Endodermal cell (in vitro differentiated cells): ENCODE data around the gene SNAI1. TPM values are rescaled to one million over a fixed set of nuclear protein-coding genes. Genes with fewer than 3 reads are reported as not detected.
"Not testable (repeated sequence)": the region's sequence is repeated elsewhere in the genome, so short reads cannot be mapped to it uniquely, and the experiment has no call there.

ENCODE experiments used
- DNase-seq: peaks from one replicate; pipeline ENCODE4 v3.0.0-alpha.2; 2017
- H3K27ac ChIP-seq: 2 replicates; pipeline ENCODE4 v1.5.1; 2013; ENCODE audit warnings: mild to moderate bottlenecking, low read depth, low read length, moderate library complexity
- H3K27me3 ChIP-seq: 2 replicates; pipeline ENCODE4 v1.6.1; 2013; ENCODE audit warnings: mild to moderate bottlenecking, low read length, moderate library complexity; ENCODE audit not compliant: insufficient read depth, control insufficient read depth, poor library complexity, severe bottlenecking
- H3K36me3 ChIP-seq: 2 replicates; pipeline ENCODE4 v1.7.0; 2013; ENCODE audit warnings: mild to moderate bottlenecking, low read length, moderate library complexity; ENCODE audit not compliant: control insufficient read depth, insufficient read depth
- H3K4me1 ChIP-seq: one replicate; pipeline ENCODE4 v1.7.0; 2013; ENCODE audit warnings: low read length; ENCODE audit not compliant: control insufficient read depth, insufficient read depth
- H3K4me3 ChIP-seq: 2 replicates; pipeline ENCODE4 v1.5.1; 2013; ENCODE audit warnings: mild to moderate bottlenecking, low read length, moderate library complexity
- H3K9ac ChIP-seq: 2 replicates; pipeline ENCODE4 v1.6.1; 2013; ENCODE audit warnings: mild to moderate bottlenecking, low read length, moderate library complexity; ENCODE audit not compliant: poor library complexity, severe bottlenecking; ENCODE audit errors: extremely low read depth
- H3K9me3 ChIP-seq: 2 replicates; pipeline ENCODE4 v1.6.1; 2013; ENCODE audit warnings: mild to moderate bottlenecking, low read length, moderate library complexity; ENCODE audit not compliant: control insufficient read depth
- H3K27ac Mint-ChIP-seq: 2 replicates; pipeline ENCODE4 v1.8.0; 2020; ENCODE audit warnings: mixed read lengths
- H3K27me3 Mint-ChIP-seq: 2 replicates; pipeline ENCODE4 v1.8.0; 2021; ENCODE audit warnings: mild to moderate bottlenecking, mixed read lengths; ENCODE audit not compliant: insufficient read depth
- H3K36me3 Mint-ChIP-seq: 2 replicates; pipeline ENCODE4 v1.8.0; 2020; ENCODE audit warnings: low read depth, mixed read lengths
- H3K4me1 Mint-ChIP-seq: 2 replicates; pipeline ENCODE4 v1.8.0; 2020; ENCODE audit warnings: mixed read lengths
- H3K4me3 Mint-ChIP-seq: 2 replicates; pipeline ENCODE4 v1.8.0; 2020; ENCODE audit warnings: mild to moderate bottlenecking, moderate library complexity, mixed read lengths
- H3K9me3 Mint-ChIP-seq: 2 replicates; pipeline ENCODE4 v1.8.0; 2020; ENCODE audit warnings: mild to moderate bottlenecking, mixed read lengths
- WGBS, 2 experiments: methylation state at CpG; one replicate each; pipeline versions ENCODE4 v1.1.5 to v1.1.7; 2013; ENCODE audit warnings: missing lambda C conversion rate in 2 of 2, mixed read lengths in 1 of 2; ENCODE audit not compliant: insufficient coverage in 1 of 2, insufficient read length in 1 of 2; 5-methylcytosine and 5-hydroxymethylcytosine counted together
- total RNA-seq, 2 donors: library from RNA; stranded (reverse); fragmentation: NEBNext Ultra II Directional in 1 of 2; extraction: Animal tissue kit (Norgen Biotek cat#: 25700) in 1 of 2; gene quantifications; 2 replicates in 1 of 2; 3 replicates in 1 of 2; pipeline ENCODE4 v1.2.1, GENCODE V29; 2021
- TF ChIP-seq, protein P1 (sequence below): fragments of 200-600 bp; sonication (generic); conservative IDR thresholded peaks from 2 replicates; pipeline ENCODE4 v1.5.0; 2021; ENCODE audit warnings: antibody characterized with exemption, mild to moderate bottlenecking

SNAI1 gene
- total RNA-seq, 2 donors from 2014 or later: 10.6 to 13.1 TPM

DNA sequence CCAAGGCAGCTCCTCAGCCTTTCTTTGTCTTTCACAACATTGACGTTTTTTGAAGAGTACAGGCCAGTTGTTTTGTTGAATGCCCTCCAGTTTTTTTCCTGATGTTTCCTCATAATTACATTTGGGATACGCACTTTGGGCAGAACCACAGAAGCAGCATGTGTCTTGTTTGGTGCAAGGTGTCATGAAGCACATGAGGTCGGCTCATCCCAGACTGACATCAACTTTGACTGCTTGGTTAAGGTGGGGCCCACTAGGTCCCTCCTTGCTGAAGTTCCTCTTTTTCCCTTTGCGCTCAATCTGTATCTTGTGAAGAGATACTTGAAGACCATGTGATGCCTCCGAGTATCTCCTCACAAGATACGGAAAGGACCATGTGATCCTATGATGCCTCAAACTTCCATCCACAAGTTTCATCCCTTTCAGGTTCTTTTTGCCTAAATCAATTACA, 10.5 kb downstream of the SNAI1 start:
- H3K9me3 Mint-ChIP-seq: no peaks in the 10 kb centered on the region

DNA sequence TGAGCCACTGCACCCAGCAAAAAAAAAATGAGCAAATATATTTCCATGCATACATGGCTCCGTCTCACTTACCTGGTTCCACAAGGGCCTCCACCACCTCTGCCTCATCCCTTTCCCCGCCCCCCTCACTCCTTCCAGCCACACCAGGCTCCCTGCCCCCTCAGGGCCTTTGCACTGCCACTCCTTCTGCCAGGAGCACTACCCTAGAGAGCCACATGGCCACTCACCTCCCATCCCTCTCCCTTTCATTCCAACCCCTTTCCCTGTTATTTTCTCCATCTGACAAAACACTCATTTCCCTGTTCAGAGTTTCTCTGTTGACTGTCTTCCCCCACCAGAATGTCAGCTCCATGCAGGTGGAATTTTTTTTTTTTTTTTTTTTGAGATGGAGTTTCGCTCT, 12.8 kb downstream of the SNAI1 start:
- Histone ChIP-seq H3K36me3 (no peaks in the 10 kb centered on the region), H3K4me1 (peaks cover 5% of the 10 kb centered on the region), H3K27me3 (no peaks in the 10 kb centered on the region), H3K9ac (no peak overlapping the region), H3K4me3 (no peak overlapping the region), H3K9me3 (no peaks in the 10 kb centered on the region), H3K27ac (no peak overlapping the region)
- Mint-ChIP-seq H3K27me3 (no peaks in the 10 kb centered on the region), H3K4me3 (no peak overlapping the region), H3K4me1 (peaks cover 10% of the 10 kb centered on the region), H3K9me3 (no peaks in the 10 kb centered on the region), H3K36me3 (no peaks in the 10 kb centered on the region), H3K27ac (no peak overlapping the region)
- 90 to 91% methylated on average over 2 to 3 of the region's 3 CpGs for WGBS, 2 experiments
- DNase-seq: no peak
- TF ChIP-seq, protein P1, sequence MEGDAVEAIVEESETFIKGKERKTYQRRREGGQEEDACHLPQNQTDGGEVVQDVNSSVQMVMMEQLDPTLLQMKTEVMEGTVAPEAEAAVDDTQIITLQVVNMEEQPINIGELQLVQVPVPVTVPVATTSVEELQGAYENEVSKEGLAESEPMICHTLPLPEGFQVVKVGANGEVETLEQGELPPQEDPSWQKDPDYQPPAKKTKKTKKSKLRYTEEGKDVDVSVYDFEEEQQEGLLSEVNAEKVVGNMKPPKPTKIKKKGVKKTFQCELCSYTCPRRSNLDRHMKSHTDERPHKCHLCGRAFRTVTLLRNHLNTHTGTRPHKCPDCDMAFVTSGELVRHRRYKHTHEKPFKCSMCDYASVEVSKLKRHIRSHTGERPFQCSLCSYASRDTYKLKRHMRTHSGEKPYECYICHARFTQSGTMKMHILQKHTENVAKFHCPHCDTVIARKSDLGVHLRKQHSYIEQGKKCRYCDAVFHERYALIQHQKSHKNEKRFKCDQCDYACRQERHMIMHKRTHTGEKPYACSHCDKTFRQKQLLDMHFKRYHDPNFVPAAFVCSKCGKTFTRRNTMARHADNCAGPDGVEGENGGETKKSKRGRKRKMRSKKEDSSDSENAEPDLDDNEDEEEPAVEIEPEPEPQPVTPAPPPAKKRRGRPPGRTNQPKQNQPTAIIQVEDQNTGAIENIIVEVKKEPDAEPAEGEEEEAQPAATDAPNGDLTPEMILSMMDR: no peak

More for the DNA sequence above, 10.5 kb downstream of the SNAI1 start:
- no peak overlapping the region for H3K9ac ChIP-seq
- Mint-ChIP-seq H3K27me3 (no peaks in the 10 kb centered on the region), H3K4me3 (no peak overlapping the region), H3K36me3 (peaks cover 6% of the 10 kb centered on the region), H3K27ac (no peak overlapping the region), H3K4me1 (peaks cover 29% of the 10 kb centered on the region)
- DNase-seq: no peak
- H3K4me3 ChIP-seq: no peak overlapping the region
- WGBS, 2 experiments: 78 to 81% methylated on average over 6 of the region's 6 CpGs
- H3K9me3 ChIP-seq: no peaks in the 10 kb centered on the region
- TF ChIP-seq, protein P1: no peak
- H3K27me3 ChIP-seq: no peaks in the 10 kb centered on the region
- H3K4me1 ChIP-seq: peaks cover 8% of the 10 kb centered on the region
- peaks cover 8% of the 10 kb centered on the region for H3K36me3 ChIP-seq
- H3K27ac ChIP-seq: no peak overlapping the region

DNA sequence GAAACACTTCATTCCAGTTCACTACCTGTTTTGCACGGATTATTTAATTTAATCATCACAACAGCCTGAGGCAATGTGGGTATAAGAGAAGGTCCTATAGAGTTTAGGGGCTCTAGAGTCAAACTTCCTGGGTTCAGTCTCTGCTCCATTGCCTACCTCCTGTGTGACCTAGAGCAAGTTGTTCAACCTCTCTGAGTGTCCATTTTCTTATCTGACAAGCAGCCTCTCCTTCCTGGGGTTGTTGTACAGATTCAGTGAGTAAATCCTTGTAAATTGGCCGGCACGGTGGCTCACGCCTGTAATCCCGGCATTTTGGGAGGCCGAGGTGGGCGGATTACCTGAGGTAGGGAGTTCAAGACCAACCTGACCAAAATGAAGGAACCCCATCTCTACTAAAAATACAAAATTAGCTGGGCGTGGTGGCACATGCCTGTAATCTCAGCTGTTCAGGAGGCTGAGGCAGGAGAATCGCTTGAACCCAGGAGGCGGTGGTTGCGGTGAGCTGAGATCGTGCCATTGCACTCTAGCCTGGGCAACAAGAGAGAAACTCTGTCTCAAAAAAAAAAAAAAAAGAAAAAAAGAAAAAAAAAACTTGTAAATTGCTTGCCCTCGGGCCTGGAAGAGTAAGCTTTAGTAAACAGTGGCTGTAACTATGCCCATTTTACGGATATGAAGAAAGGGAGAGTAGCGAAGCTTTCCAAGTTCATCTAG, 15.9 kb downstream of the SNAI1 start:
- not testable (repeated sequence) for H3K9me3 Mint-ChIP-seq, H3K4me3 Mint-ChIP-seq, H3K27ac Mint-ChIP-seq, H3K27me3 Mint-ChIP-seq, H3K9me3 ChIP-seq, H3K4me1 ChIP-seq, H3K27me3 ChIP-seq, H3K4me3 ChIP-seq, H3K9ac ChIP-seq, DNase-seq, H3K36me3 Mint-ChIP-seq, H3K27ac ChIP-seq, H3K4me1 Mint-ChIP-seq, H3K36me3 ChIP-seq
- 84 to 89% methylated on average over 11 to 15 of the region's 15 CpGs for WGBS, 2 experiments

DNA sequence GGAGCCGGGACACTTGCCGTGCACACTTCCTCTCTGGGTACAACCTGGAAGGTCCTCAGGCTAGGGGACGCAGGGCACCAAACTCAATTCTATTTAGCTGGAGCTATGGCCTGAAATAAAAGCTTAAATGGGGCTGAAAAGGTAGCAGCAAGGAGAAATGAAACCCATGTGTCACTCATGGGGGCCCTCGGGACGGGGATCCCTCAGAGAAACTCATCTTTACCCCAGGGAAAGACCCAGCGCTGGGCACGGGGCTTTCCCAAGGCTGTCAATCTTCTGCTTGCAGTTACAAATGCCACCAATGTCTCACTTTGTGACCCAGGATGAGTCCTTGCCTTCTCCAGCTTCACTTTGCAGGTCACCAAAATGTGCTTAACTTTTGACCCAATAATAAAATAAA, 16.5 kb downstream of the SNAI1 start:
- Histone ChIP-seq H3K36me3 (no peaks in the 10 kb centered on the region), H3K27ac (no peak overlapping the region), H3K4me1 (no peaks in the 10 kb centered on the region), H3K27me3 (no peaks in the 10 kb centered on the region), H3K4me3 (no peak overlapping the region), H3K9ac (no peak overlapping the region), H3K9me3 (no peaks in the 10 kb centered on the region)
- no peak overlapping the region for H3K27ac Mint-ChIP-seq
- H3K9me3 Mint-ChIP-seq: no peaks in the 10 kb centered on the region
- TF ChIP-seq, protein P1: no peak
- H3K4me3 Mint-ChIP-seq: no peak overlapping the region
- H3K27me3 Mint-ChIP-seq: no peaks in the 10 kb centered on the region
- no peaks in the 10 kb centered on the region for H3K4me1 Mint-ChIP-seq
- no peaks in the 10 kb centered on the region for H3K36me3 Mint-ChIP-seq
- no peak for DNase-seq
- WGBS, 2 experiments: 87 to 90% methylated on average over 7 of the region's 7 CpGs

DNA sequence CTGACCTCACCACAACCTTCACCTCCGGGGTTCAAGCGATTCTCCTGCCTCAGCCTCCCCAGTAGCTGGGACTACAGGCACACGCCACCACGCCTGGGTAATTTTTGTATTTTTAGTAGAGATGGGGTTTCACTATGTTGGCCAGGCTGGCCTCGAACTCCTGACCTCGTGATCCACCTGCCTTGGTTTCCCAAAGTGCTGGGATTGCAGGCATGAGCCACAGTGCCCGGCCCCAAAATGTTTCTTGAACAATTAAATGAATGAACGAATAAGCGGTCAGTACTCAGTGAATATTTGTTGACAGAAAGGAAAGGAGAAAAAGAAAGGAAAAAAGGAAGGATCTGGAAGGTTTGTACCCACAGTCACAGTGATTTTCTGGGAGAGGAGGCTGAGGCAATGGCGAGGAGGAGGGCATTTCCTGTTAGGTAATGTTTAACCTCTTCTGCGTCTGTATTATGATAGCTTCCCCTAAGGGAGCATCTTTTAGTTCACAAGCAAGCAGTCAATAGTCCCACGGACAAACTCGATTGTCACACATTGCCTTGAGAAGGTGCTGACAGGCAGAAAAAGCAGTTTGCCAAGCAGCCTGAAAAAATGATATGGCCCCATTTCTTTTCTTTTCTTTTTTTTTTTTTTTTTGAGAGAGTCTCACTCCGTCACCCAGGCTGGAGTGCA, 17.9 kb downstream of the SNAI1 start:
- not testable (repeated sequence) for H3K4me3 Mint-ChIP-seq, H3K4me3 ChIP-seq, H3K9ac ChIP-seq, H3K27ac ChIP-seq, H3K27me3 ChIP-seq, H3K4me1 ChIP-seq, DNase-seq, H3K27me3 Mint-ChIP-seq, H3K4me1 Mint-ChIP-seq, H3K9me3 ChIP-seq, H3K27ac Mint-ChIP-seq, H3K36me3 Mint-ChIP-seq, H3K36me3 ChIP-seq, H3K9me3 Mint-ChIP-seq
- 92 to 99% methylated on average over 9 to 13 of the region's 14 CpGs for WGBS, 2 experiments
